HepG2 (cell line): ENCODE results near the gene VPS50. TPM values are rescaled to one million over a fixed set of nuclear protein-coding genes. Genes with fewer than 3 reads are reported as not detected.

Experiments used
- ELF3 ChIP-seq: IDR thresholded peaks from 2 replicates; pipeline ENCODE4 v1.6.1; 2016; ENCODE audit warnings: missing genetic modification reagents, missing compliant biosample characterization
- HOXA3 ChIP-seq: sonication (generic); formaldehyde crosslinking; IDR thresholded peaks from 2 replicates; pipeline ENCODE4 v1.5.0; 2020; ENCODE audit warnings: missing genetic modification reagents
- IKZF4 ChIP-seq: sonication (generic); formaldehyde crosslinking; IDR thresholded peaks from 2 replicates; pipeline ENCODE4 v1.5.1; 2020; ENCODE audit warnings: borderline replicate concordance, mild to moderate bottlenecking, low read depth, missing genetic modification reagents; ENCODE audit errors: not compliant biosample characterization
- MEIS2 ChIP-seq: sonication (generic); formaldehyde crosslinking; IDR thresholded peaks from 2 replicates; pipeline ENCODE4 v1.9.0; 2021; ENCODE audit warnings: mild to moderate bottlenecking, missing genetic modification reagents
- NR2F1 ChIP-seq, 2 experiments: fragments of 450-650 bp in 1 of 2; formaldehyde crosslinking in 1 of 2; IDR thresholded peaks; 2 replicates each; pipeline versions ENCODE4 v1.5.0 to v1.6.1; 2016 to 2020; ENCODE audit warnings: mild to moderate bottlenecking in 1 of 2, missing compliant biosample characterization in 1 of 2, missing genetic modification reagents in 1 of 2, moderate library complexity in 1 of 2
- ZEB1 ChIP-seq: IDR thresholded peaks from 2 replicates; pipeline ENCODE4 v1.6.1; 2012; ENCODE audit warnings: mild to moderate bottlenecking, low read depth, inconsistent platforms; ENCODE audit not compliant: insufficient replicate concordance
- ZFP62 ChIP-seq: sonication (generic); formaldehyde crosslinking; IDR thresholded peaks from 2 replicates; pipeline ENCODE4 v1.4.0; 2020; ENCODE audit warnings: missing genetic modification reagents
- ZNF33B ChIP-seq: sonication (generic); formaldehyde crosslinking; IDR thresholded peaks from 2 replicates; pipeline ENCODE4 v1.5.1; 2020; ENCODE audit warnings: mild to moderate bottlenecking, missing genetic modification reagents
- ZNF724P ChIP-seq: sonication (generic); formaldehyde crosslinking; IDR thresholded peaks from 2 replicates; pipeline ENCODE4 v1.8.0; 2022; ENCODE audit warnings: missing genetic modification reagents, borderline replicate concordance
- ZNF746 ChIP-seq: sonication (generic); formaldehyde crosslinking; IDR thresholded peaks from 2 replicates; pipeline ENCODE4 v1.8.0; 2022; ENCODE audit warnings: mild to moderate bottlenecking, missing genetic modification reagents
- ZNF776 ChIP-seq: sonication (generic); formaldehyde crosslinking; IDR thresholded peaks from 2 replicates; pipeline ENCODE4 v1.4.0; 2020; ENCODE audit warnings: mild to moderate bottlenecking, missing genetic modification reagents
- ZNF781 ChIP-seq: sonication (generic); formaldehyde crosslinking; IDR thresholded peaks from 2 replicates; pipeline ENCODE4 v1.5.1; 2020; ENCODE audit warnings: borderline replicate concordance, mild to moderate bottlenecking, missing genetic modification reagents; ENCODE audit errors: not compliant biosample characterization
- polyA plus RNA-seq, 8 experiments: library from polyadenylated mRNA; depleted of rRNA in 3 of 8; stranded (reverse) in 7 of 8; unstranded in 1 of 8; fragments of >200 nt; fragmentation: Illumina TruSeq in 4 of 8; extraction: Trizol in 4 of 8; gene quantifications; 2 replicates each; pipeline versions ENCODE4 v1.2.1 to v1.2.3, GENCODE V29; 2011 to 2016; ENCODE audit warnings: low read depth in 4 of 8, missing spikeins in 1 of 8, mixed read lengths in 1 of 8; ENCODE audit not compliant: insufficient read depth in 1 of 8
- total RNA-seq, 5 experiments: library from RNA; depleted of rRNA; stranded (reverse); fragments of >200 nt; fragmentation: Illumina TruSeq; extraction: Trizol; gene quantifications; 2 replicates each; pipeline ENCODE4 v1.2.3, GENCODE V29; 2016; ENCODE audit warnings: low read depth in 1 of 5
- TF ChIP-seq, protein P1 (sequence below): sonication (generic); formaldehyde crosslinking; IDR thresholded peaks from 2 replicates; pipeline ENCODE4 v1.4.0; 2020; ENCODE audit warnings: low read depth, mild to moderate bottlenecking, missing genetic modification reagents
- TF ChIP-seq, protein P2 (sequence below): sonication (generic); formaldehyde crosslinking; IDR thresholded peaks from 2 replicates; pipeline ENCODE4 v1.4.0; 2020; ENCODE audit warnings: missing genetic modification reagents; ENCODE audit errors: not compliant biosample characterization
- TF ChIP-seq, protein P3 (sequence below): sonication (generic); formaldehyde crosslinking; IDR thresholded peaks from 2 replicates; pipeline ENCODE4 v1.4.0; 2020; ENCODE audit warnings: missing genetic modification reagents
- TF ChIP-seq, protein P4 (sequence below): IDR thresholded peaks from 2 replicates; pipeline ENCODE4 v1.6.1; 2016; ENCODE audit warnings: control low read depth
- TF ChIP-seq, protein P5 (sequence below): sonication (generic); formaldehyde crosslinking; IDR thresholded peaks from 2 replicates; pipeline ENCODE4 v1.8.1; 2023; ENCODE audit warnings: mild to moderate bottlenecking, missing genetic modification reagents
- TF ChIP-seq, protein P6 (sequence below): sonication (generic); formaldehyde crosslinking; IDR thresholded peaks from 2 replicates; pipeline ENCODE4 v1.4.0; 2020; ENCODE audit warnings: missing genetic modification reagents
- TF ChIP-seq, protein P7 (sequence below): sonication (generic); formaldehyde crosslinking; conservative IDR thresholded peaks from 2 replicates; pipeline ENCODE4 v1.4.0; 2020; ENCODE audit warnings: missing genetic modification reagents

Gene VPS50
- total and polyA plus RNA-seq, 2 of the 13 experiments (the other 11 are each of a cell fraction or from before 2014, with no cell fraction given): 10.3 to 20.4 TPM

DNA sequence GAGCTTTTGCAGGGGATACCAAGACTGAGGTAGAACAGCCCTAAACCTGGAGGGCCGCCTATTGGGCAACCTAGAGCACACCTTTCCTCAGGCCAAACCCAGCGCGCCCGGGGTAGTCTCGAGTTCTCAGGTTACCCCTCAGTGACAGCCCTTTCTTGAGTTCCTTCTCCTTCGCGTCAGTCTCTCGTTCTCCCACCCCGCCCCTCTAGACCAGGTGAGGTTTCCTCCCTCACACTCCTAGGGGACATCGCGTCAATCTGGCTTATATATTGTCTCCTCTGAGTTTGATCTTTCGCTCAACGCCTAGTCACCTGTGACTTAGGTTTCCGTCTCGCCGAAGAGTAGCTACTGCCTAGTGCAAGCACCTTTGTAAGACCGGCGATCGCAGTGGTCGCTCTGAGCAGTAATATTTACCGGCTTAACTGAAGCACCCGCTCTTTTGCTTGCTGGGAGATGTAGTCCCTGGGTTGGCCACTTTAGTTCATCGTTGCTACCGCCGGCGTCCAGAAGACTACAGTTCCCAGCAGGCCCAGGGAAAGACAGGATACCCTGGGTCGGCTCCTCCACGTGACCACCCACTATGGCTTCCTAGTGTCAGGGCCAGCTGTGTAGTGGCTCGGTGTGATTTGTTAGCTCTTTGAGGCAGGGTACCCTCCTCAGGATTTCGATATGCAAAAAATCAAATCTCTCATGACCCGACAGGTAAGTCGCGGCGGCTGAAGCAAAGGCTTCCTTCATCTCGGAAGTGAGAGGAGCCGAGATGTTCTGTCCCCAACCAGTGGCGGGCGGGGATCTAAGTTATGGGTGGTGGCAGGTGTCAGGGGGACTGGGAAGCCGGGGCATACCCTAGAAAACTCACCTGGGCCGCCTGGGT lies at the start of gene VPS50 (continued):
- TF ChIP-seq, protein P1, sequence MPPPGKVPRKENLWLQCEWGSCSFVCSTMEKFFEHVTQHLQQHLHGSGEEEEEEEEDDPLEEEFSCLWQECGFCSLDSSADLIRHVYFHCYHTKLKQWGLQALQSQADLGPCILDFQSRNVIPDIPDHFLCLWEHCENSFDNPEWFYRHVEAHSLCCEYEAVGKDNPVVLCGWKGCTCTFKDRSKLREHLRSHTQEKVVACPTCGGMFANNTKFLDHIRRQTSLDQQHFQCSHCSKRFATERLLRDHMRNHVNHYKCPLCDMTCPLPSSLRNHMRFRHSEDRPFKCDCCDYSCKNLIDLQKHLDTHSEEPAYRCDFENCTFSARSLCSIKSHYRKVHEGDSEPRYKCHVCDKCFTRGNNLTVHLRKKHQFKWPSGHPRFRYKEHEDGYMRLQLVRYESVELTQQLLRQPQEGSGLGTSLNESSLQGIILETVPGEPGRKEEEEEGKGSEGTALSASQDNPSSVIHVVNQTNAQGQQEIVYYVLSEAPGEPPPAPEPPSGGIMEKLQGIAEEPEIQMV: no peak
- TF ChIP-seq, protein P2, sequence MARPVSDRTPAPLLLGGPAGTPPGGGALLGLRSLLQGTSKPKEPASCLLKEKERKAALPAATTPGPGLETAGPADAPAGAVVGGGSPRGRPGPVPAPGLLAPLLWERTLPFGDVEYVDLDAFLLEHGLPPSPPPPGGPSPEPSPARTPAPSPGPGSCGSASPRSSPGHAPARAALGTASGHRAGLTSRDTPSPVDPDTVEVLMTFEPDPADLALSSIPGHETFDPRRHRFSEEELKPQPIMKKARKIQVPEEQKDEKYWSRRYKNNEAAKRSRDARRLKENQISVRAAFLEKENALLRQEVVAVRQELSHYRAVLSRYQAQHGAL (CRISPR knock-in tag): no peak
- TF ChIP-seq ZFP62 (CRISPR knock-in tag) (no peak), NR2F1 (CRISPR knock-in tag; IDR thresholded peaks at IDR 0.05) (no peak), HOXA3 (CRISPR knock-in tag) (peak; percentile 80), ZEB1 (peak; percentile 90), ZNF724P (CRISPR knock-in tag) (no peak), MEIS2 (CRISPR knock-in tag) (0 out of 2 replicates have a peak, but pooled peaks have one; percentile 41), ELF3 (CRISPR knock-in tag) (peak; percentile 11), ZNF776 (CRISPR knock-in tag) (0 out of 2 replicates have a peak, but pooled peaks have one; percentile 29), ZNF746 (CRISPR knock-in tag) (no peak), ZNF781 (CRISPR knock-in tag) (no peak), ZNF33B (CRISPR knock-in tag) (no peak), IKZF4 (no peak)
- TF ChIP-seq, protein P3, sequence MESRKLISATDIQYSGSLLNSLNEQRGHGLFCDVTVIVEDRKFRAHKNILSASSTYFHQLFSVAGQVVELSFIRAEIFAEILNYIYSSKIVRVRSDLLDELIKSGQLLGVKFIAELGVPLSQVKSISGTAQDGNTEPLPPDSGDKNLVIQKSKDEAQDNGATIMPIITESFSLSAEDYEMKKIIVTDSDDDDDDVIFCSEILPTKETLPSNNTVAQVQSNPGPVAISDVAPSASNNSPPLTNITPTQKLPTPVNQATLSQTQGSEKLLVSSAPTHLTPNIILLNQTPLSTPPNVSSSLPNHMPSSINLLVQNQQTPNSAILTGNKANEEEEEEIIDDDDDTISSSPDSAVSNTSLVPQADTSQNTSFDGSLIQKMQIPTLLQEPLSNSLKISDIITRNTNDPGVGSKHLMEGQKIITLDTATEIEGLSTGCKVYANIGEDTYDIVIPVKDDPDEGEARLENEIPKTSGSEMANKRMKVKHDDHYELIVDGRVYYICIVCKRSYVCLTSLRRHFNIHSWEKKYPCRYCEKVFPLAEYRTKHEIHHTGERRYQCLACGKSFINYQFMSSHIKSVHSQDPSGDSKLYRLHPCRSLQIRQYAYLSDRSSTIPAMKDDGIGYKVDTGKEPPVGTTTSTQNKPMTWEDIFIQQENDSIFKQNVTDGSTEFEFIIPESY (CRISPR knock-in tag): no peak
- TF ChIP-seq, protein P4, sequence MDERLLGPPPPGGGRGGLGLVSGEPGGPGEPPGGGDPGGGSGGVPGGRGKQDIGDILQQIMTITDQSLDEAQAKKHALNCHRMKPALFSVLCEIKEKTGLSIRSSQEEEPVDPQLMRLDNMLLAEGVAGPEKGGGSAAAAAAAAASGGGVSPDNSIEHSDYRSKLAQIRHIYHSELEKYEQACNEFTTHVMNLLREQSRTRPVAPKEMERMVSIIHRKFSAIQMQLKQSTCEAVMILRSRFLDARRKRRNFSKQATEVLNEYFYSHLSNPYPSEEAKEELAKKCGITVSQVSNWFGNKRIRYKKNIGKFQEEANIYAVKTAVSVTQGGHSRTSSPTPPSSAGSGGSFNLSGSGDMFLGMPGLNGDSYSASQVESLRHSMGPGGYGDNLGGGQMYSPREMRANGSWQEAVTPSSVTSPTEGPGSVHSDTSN: no peak
- TF ChIP-seq, protein P5, sequence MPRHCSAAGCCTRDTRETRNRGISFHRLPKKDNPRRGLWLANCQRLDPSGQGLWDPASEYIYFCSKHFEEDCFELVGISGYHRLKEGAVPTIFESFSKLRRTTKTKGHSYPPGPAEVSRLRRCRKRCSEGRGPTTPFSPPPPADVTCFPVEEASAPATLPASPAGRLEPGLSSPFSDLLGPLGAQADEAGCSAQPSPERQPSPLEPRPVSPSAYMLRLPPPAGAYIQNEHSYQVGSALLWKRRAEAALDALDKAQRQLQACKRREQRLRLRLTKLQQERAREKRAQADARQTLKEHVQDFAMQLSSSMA (CRISPR knock-in tag): no peak
- TF ChIP-seq, protein P6, sequence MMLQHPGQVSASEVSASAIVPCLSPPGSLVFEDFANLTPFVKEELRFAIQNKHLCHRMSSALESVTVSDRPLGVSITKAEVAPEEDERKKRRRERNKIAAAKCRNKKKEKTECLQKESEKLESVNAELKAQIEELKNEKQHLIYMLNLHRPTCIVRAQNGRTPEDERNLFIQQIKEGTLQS: no peak
- TF ChIP-seq, protein P7, sequence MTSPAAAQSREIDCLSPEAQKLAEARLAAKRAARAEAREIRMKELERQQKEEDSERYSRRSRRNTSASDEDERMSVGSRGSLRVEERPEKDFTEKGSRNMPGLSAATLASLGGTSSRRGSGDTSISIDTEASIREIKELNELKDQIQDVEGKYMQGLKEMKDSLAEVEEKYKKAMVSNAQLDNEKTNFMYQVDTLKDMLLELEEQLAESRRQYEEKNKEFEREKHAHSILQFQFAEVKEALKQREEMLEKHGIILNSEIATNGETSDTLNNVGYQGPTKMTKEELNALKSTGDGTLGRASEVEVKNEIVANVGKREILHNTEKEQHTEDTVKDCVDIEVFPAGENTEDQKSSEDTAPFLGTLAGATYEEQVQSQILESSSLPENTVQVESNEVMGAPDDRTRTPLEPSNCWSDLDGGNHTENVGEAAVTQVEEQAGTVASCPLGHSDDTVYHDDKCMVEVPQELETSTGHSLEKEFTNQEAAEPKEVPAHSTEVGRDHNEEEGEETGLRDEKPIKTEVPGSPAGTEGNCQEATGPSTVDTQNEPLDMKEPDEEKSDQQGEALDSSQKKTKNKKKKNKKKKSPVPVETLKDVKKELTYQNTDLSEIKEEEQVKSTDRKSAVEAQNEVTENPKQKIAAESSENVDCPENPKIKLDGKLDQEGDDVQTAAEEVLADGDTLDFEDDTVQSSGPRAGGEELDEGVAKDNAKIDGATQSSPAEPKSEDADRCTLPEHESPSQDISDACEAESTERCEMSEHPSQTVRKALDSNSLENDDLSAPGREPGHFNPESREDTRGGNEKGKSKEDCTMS (CRISPR knock-in tag): no peak
